GM12873 (cell line): ENCODE results near the gene PACSIN2.

Experiments
- CTCF ChIP-seq: IDR thresholded peaks from 2 replicates; pipeline ENCODE4 v1.5.1; 2012; ENCODE audit warnings: low read depth, mild to moderate bottlenecking, moderate library complexity, low read length, control low read depth; ENCODE audit not compliant: insufficient read depth; ENCODE audit errors: missing control alignments

PACSIN2 gene

GRCh38 chr22:42955087-42955635 lies 59.8 kb downstream of the PACSIN2 start:
- TF ChIP-seq CTCF: no peak

GRCh38 chr22:42951093-42951710 lies 63.7 kb downstream of the PACSIN2 start:
- no peak for TF ChIP-seq CTCF

GRCh38 chr22:42950281-42950680 lies 64.7 kb downstream of the PACSIN2 start:
- TF ChIP-seq CTCF: no peak

GRCh38 chr22:42949159-42949558 lies 65.8 kb downstream of the PACSIN2 start:
- no peak for TF ChIP-seq CTCF

GRCh38 chr22:42948294-42948693 lies 66.7 kb downstream of the PACSIN2 start:
- no peak for TF ChIP-seq CTCF

DNA sequence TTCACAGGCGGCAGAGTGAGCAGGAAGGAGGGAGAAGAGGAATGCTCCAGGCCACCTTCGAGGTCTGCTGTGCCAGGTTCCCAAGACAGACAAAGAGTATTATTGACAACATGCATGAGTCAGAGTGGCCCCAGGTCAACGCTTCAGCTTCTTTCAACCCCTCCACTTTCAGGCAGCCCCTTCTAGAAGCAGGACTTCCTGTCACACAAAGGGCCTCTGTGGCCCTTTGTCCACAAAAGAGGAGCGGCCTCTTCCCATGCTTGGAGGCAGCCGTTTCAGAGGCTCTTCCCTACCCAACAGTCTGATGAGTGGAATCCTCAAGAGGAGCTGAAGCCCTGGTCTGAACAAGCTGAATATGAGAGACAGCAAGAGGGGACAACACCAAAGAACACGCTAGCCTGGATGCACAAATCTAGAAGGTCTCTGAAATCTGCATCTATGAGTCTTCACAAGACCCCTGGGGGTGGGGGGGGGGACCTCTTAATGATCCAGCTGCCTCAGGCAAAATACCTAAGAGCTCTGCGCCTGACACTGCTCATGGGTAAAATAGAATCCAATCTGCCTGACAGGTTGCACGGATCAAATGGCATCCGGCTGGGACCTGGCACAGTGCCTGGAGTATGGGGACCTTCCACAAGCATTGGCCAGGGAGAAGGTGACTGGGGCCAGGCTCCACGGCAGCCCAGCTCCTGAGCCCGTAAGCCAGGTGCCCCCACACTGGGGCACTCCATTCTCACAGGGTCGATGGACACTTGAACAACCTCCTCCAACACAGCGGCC lies 67.5 kb downstream of the PACSIN2 start:
- no peak for TF ChIP-seq CTCF

DNA sequence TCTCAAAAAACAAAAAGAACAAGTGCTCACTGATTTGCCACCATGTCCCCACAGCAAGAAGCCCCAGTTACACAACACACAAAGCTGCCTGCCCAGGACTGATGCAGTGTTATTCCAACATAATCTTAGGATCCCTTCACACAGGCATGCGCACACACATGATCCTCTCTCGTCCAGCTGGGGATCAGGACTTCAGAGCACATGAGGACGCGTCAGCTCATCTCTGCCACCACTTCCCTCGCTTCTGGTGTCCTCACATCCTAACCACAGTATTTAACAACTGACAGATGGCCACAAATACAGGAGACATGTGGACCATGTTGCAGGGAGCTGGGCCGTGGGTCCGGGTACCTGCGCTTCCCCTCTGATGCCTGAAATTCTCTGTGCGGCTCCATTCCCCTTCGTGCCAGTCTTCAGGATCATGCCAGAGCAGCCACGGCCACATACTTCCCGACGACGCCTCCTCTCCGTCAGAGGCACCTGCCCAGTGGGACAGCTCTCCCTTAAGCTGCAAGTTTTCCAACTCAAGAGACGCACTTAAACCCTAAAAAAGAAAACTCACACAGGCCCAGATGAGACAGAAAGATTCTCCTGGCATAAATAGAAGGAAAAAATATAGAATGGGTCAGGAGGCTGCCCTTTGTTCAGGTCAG lies 68.3 kb downstream of the PACSIN2 start:
- TF ChIP-seq CTCF: no peak
